Neural crest cell (in vitro differentiated cells): ENCODE measurements around the gene UNC45A. TPM values are rescaled to one million over a fixed set of nuclear protein-coding genes. Genes with fewer than 3 reads are reported as not detected.

ENCODE experiments used
- DNase-seq: peaks from one replicate; pipeline ENCODE4 v3.0.0; 2021; ENCODE audit warnings: low read depth, mixed read lengths, low spot score
- H3K27ac Mint-ChIP-seq: one replicate; pipeline ENCODE4 v1.8.0; 2021; ENCODE audit warnings: mild to moderate bottlenecking, mixed read lengths; ENCODE audit not compliant: unreplicated experiment
- H3K27me3 Mint-ChIP-seq: 2 replicates; pipeline ENCODE4 v1.8.0; 2021; ENCODE audit warnings: low read depth, mild to moderate bottlenecking, mixed read lengths
- H3K36me3 Mint-ChIP-seq: 2 replicates; pipeline ENCODE4 v1.8.0; 2021; ENCODE audit warnings: low read depth, mild to moderate bottlenecking, mixed read lengths
- H3K4me1 Mint-ChIP-seq: 2 replicates; pipeline ENCODE4 v1.8.0; 2021; ENCODE audit warnings: mixed read lengths
- H3K4me3 Mint-ChIP-seq: one replicate; pipeline ENCODE4 v1.8.0; 2021; ENCODE audit warnings: mild to moderate bottlenecking, mixed read lengths
- H3K9me3 Mint-ChIP-seq: 2 replicates; pipeline ENCODE4 v1.8.0; 2021; ENCODE audit warnings: mixed read lengths
- total RNA-seq: library from RNA; stranded (reverse); gene quantifications from 2 replicates; pipeline ENCODE4 v1.2.1, GENCODE V29; 2021
- TF ChIP-seq, protein P1 (sequence below): fragments of 200-600 bp; sonication (generic); conservative IDR thresholded peaks from 2 replicates; pipeline ENCODE4 v1.5.0; 2021; ENCODE audit warnings: antibody characterized with exemption, mild to moderate bottlenecking

The UNC45A gene
- total RNA-seq, 1 donor from 2014 or later, result 65.4 TPM

DNA sequence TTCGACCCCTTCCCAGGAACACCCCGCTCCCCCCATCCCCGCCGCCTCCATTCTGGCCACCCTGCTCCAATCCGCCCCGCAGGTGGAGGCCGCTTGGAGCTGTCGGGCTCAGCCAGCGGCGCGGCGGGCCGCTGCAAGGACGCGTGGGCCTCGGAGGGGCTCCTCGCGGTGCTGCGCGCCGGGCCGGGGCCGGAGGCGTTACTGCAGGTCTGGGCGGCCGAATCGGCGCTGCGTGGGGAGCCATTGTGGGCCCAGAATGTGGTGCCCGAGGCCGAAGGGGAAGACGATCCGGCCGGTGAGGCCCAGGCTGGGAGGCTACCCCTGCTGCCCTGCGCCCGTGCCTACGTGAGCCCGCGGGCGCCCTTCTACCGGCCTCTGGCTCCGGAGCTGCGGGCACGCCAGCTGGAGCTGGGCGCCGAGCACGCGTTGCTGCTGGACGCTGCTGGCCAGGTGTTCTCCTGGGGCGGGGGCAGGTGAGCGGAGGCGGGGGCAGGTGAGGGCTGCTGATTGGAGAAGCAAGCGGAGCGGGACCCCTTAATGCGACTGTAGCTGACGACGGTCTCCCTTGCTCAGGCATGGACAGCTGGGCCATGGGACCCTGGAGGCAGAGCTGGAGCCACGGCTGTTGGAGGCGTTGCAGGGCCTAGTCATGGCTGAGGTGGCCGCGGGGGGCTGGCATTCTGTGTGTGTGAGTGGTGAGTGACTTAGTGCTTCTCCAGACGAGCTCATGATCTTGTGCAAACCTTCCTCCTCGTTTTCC is 22.1 kb downstream of the UNC45A start:
- peak overlapping the region; percentile 46 for H3K27ac Mint-ChIP-seq
- H3K27me3 Mint-ChIP-seq, result peaks cover 3% of the 10 kb centered on the region
- H3K4me3 Mint-ChIP-seq, result peak overlapping the region; percentile 88
- H3K36me3 Mint-ChIP-seq, result peaks cover 16% of the 10 kb centered on the region
- H3K9me3 Mint-ChIP-seq, result no peaks in the 10 kb centered on the region
- H3K4me1 Mint-ChIP-seq, result peaks cover 23% of the 10 kb centered on the region
- peak; percentile 40 for DNase-seq
- TF ChIP-seq, protein P1, sequence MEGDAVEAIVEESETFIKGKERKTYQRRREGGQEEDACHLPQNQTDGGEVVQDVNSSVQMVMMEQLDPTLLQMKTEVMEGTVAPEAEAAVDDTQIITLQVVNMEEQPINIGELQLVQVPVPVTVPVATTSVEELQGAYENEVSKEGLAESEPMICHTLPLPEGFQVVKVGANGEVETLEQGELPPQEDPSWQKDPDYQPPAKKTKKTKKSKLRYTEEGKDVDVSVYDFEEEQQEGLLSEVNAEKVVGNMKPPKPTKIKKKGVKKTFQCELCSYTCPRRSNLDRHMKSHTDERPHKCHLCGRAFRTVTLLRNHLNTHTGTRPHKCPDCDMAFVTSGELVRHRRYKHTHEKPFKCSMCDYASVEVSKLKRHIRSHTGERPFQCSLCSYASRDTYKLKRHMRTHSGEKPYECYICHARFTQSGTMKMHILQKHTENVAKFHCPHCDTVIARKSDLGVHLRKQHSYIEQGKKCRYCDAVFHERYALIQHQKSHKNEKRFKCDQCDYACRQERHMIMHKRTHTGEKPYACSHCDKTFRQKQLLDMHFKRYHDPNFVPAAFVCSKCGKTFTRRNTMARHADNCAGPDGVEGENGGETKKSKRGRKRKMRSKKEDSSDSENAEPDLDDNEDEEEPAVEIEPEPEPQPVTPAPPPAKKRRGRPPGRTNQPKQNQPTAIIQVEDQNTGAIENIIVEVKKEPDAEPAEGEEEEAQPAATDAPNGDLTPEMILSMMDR, result no peak

DNA sequence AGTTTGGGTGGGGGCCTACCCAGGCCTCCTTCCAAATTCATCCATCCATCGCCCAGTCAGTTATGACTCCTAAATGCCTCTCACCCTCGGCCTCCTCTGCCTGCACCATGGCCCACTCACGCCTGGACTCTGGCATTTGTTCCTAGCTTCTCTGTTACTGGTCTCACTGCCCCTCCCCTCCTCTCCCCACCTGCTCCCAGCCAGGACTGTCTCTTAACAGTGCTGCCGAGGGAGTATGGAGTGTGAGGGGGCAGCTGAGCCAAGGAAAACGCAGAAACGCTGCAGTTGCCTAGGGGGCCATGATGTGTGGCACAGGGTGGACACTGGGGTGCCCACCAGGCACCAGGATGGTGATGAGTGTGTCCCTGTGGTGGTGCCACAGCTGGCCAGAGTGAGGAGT is 22.7 kb downstream of the UNC45A start:
- H3K27ac Mint-ChIP-seq, result peak overlapping the region; percentile 46
- TF ChIP-seq, protein P1, result no peak
- H3K27me3 Mint-ChIP-seq, result peaks cover 3% of the 10 kb centered on the region
- H3K9me3 Mint-ChIP-seq, result no peaks in the 10 kb centered on the region
- peaks cover 23% of the 10 kb centered on the region for H3K4me1 Mint-ChIP-seq
- H3K4me3 Mint-ChIP-seq, result peak overlapping the region; percentile 88
- DNase-seq, result no peak
- peaks cover 14% of the 10 kb centered on the region for H3K36me3 Mint-ChIP-seq

DNA sequence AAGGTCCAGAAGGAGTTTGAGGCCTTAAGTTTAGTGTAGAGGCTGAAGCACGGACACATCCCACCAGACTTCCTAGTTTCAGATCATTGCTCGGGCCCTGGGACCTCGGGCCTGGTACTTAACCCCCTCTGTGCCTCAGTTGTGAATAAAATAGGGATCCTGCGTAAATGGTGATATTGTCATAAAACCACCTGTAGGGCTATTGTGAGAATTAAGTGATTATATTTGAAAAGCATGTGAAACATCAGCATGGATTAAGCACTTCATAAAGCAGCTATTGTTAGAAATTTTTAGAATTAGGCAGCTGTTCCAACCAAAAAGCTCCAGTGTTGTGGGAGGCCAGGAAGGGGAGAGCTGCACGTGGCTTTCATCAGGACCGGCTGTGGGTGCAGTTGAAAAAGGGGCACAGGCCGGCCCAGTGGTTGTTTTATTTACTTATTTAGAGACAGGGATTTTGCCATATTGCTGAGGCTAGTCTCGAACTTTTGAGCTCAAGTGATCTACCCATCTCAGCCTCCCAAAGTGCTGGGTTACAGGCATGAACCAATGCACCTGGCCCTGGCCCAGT is 24.0 kb downstream of the UNC45A start:
- Mint-ChIP-seq H3K27ac (no peak overlapping the region), H3K27me3 (peaks cover 3% of the 10 kb centered on the region), H3K4me3 (peak overlapping the region; percentile 62), H3K4me1 (peaks cover 23% of the 10 kb centered on the region), H3K36me3 (peaks cover 10% of the 10 kb centered on the region), H3K9me3 (no peaks in the 10 kb centered on the region)
- DNase-seq, result no peak
- TF ChIP-seq, protein P1, result no peak

DNA sequence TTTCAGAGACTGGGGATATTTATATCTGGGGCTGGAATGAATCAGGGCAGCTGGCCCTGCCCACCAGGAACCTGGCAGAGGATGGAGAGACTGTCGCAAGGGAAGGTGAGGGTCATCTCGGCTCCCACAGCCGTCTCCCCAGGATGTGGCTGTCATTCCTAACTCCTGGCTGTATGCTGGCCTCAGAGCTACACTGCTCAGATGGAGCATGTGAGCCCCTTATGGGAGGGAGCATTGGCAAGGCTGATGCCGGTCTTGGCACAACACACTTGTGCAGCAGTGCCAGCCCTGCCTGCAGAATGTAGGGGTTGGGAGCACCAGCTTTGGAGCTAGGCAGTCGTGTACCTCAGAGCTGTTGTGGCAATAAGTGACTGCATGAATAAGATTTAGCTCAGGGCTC is 24.8 kb downstream of the UNC45A start:
- H3K27ac Mint-ChIP-seq, result peak overlapping the region; percentile 57
- H3K4me1 Mint-ChIP-seq, result peaks cover 23% of the 10 kb centered on the region
- H3K36me3 Mint-ChIP-seq, result peaks cover 10% of the 10 kb centered on the region
- H3K9me3 Mint-ChIP-seq, result no peaks in the 10 kb centered on the region
- DNase-seq, result no peak
- peaks cover 3% of the 10 kb centered on the region for H3K27me3 Mint-ChIP-seq
- TF ChIP-seq, protein P1, result no peak
- peak overlapping the region; percentile 62 for H3K4me3 Mint-ChIP-seq

DNA sequence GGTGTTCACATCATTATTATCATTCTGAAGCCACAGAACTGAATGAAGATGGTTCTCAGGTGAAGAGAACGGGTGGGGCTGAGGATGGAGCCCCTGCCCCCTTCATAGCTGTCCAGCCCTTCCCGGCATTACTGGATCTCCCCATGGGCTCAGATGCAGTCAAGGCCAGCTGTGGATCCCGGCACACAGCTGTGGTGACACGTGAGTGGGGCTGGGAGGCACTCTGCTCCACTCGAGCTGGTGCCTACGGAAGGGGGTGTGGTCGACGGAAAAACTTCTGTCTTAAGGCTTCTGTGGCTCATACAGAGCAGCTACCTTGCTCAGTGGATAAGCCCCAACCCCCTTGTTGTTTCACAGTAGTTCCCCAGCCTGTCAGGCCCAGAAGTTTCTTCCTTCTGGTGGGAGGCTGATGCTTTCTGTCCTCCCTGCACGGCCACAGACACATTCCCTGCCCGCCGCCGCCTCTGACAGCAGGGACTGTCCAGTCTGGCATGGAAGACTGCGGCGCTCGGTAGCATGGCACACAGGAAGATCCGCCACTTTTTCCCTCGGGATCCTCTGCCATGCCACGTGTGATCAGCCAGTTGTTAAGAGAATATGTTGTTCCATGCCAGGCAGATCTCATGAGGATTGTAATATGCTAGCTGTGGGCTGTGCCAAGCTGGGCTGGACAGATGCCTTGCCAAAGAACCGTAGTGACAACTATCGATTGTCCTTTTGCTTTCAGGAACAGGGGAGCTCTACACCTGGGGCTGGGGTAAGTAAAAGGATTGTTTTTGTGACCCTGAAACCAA is 25.4 kb downstream of the UNC45A start:
- TF ChIP-seq, protein P1, result no peak

More for the DNA sequence above, 25.4 kb downstream of the UNC45A start:
- Mint-ChIP-seq H3K27me3 (peaks cover 3% of the 10 kb centered on the region), H3K4me1 (peaks cover 23% of the 10 kb centered on the region), H3K9me3 (no peaks in the 10 kb centered on the region), H3K4me3 (peak overlapping the region; percentile 62), H3K27ac (no peak overlapping the region), H3K36me3 (peaks cover 10% of the 10 kb centered on the region)
- DNase-seq, result no peak
